ENCODE data around the gene ACSL1.

GRCh38 chr4:184821242-184821641 lies 4.5 kb downstream of the ACSL1 start:
- TF ChIP-seq CTCF (IDR thresholded peaks at IDR 0.05; ENCODE audit: poor library complexity) (no peak), EZH2 (IDR thresholded peaks at IDR 0.05; ENCODE audit: borderline replicate concordance) (no peak)

Data from hepatocyte (in vitro differentiated cells).